ENCODE data around the gene NRXN3. TPM values are rescaled to one million over a fixed set of nuclear protein-coding genes. Genes with fewer than 3 reads are reported as not detected.

The NRXN3 gene
- total RNA-seq, 1 donor from 2014 or later: 5.9 TPM

GRCh38 chr14:79320561-79320960, 1150.4 kb downstream of the NRXN3 start:
- H3K9me3 ChIP-seq (ENCODE audit: low read depth): no peaks in the 10 kb centered on the region
- peaks cover 3% of the 10 kb centered on the region for H3F3A ChIP-seq (ENCODE audit: low read depth)
- no peak overlapping the region for H3K9ac ChIP-seq
- peaks cover 24% of the 10 kb centered on the region for H3K4me1 ChIP-seq
- no peaks in the 10 kb centered on the region for H4K20me1 ChIP-seq (ENCODE audit: low read depth)
- H3K27me3 Mint-ChIP-seq (ENCODE audit: insufficient read depth, low read depth): no peaks in the 10 kb centered on the region
- no peak for TF ChIP-seq EZH2phosphoT487 (IDR thresholded peaks at IDR 0.05)
- TF ChIP-seq EZH2 (IDR thresholded peaks at IDR 0.05): no peak
- TF ChIP-seq CTCF (IDR thresholded peaks at IDR 0.05): no peak
- DNase-seq (ENCODE audit: low spot score): no peak
- no peak overlapping the region for H3K4me3 Mint-ChIP-seq
- no peaks in the 10 kb centered on the region for H3K27me3 ChIP-seq
- no peaks in the 10 kb centered on the region for H3K36me3 Mint-ChIP-seq
- H3K4me3 ChIP-seq: no peak overlapping the region
- no peaks in the 10 kb centered on the region for H3K9me3 Mint-ChIP-seq
- no peak overlapping the region for H3K27ac Mint-ChIP-seq
- H3K36me3 ChIP-seq: no peaks in the 10 kb centered on the region
- H3K4me1 Mint-ChIP-seq: peaks cover 5% of the 10 kb centered on the region
- no peak overlapping the region for H3K4me2 ChIP-seq
- no peak overlapping the region for H3K27ac ChIP-seq
- H3K79me2 ChIP-seq (ENCODE audit: low read depth): no peaks in the 10 kb centered on the region
- H2AFZ ChIP-seq (replicated peaks): no peak overlapping the region

GRCh38 chr14:79321070-79321469, 1150.9 kb downstream of the NRXN3 start:
- H3K27me3 ChIP-seq: no peaks in the 10 kb centered on the region
- TF ChIP-seq CTCF (IDR thresholded peaks at IDR 0.05): no peak
- no peak for TF ChIP-seq EZH2 (IDR thresholded peaks at IDR 0.05)
- TF ChIP-seq EZH2phosphoT487 (IDR thresholded peaks at IDR 0.05): no peak
- H3K9me3 Mint-ChIP-seq: no peaks in the 10 kb centered on the region

GRCh38 chr14:79325071-79325470, 1154.9 kb downstream of the NRXN3 start:
- TF ChIP-seq EZH2phosphoT487 (IDR thresholded peaks at IDR 0.05): no peak
- no peak for TF ChIP-seq CTCF (IDR thresholded peaks at IDR 0.05)
- no peak for TF ChIP-seq EZH2 (IDR thresholded peaks at IDR 0.05)
- DNase-seq (ENCODE audit: low spot score): no peak
- H4K20me1 ChIP-seq (ENCODE audit: low read depth): no peaks in the 10 kb centered on the region
- Mint-ChIP-seq H3K27me3 (ENCODE audit: insufficient read depth, low read depth) (no peaks in the 10 kb centered on the region), H3K4me3 (no peak overlapping the region), H3K27ac (no peak overlapping the region), H3K9me3 (peaks cover 2% of the 10 kb centered on the region), H3K4me1 (no peaks in the 10 kb centered on the region), H3K36me3 (no peaks in the 10 kb centered on the region)
- H3K27me3 ChIP-seq: no peaks in the 10 kb centered on the region
- no peak overlapping the region for H3K27ac ChIP-seq
- no peak overlapping the region for H2AFZ ChIP-seq (replicated peaks)
- H3K9me3 ChIP-seq (ENCODE audit: low read depth): no peaks in the 10 kb centered on the region
- no peaks in the 10 kb centered on the region for H3K36me3 ChIP-seq
- no peaks in the 10 kb centered on the region for H3F3A ChIP-seq (ENCODE audit: low read depth)
- H3K9ac ChIP-seq: no peak overlapping the region
- H3K4me3 ChIP-seq: no peak overlapping the region
- H3K79me2 ChIP-seq (ENCODE audit: low read depth): no peaks in the 10 kb centered on the region
- H3K4me1 ChIP-seq: peaks cover 5% of the 10 kb centered on the region
- H3K4me2 ChIP-seq: no peak overlapping the region

More at GRCh38 chr14:79321070-79321469, 1150.9 kb downstream of the NRXN3 start:
- Histone ChIP-seq H3K9me3 (ENCODE audit: low read depth) (no peaks in the 10 kb centered on the region), H3K4me2 (no peak overlapping the region), H2AFZ (replicated peaks) (no peak overlapping the region), H3F3A (ENCODE audit: low read depth) (peaks cover 3% of the 10 kb centered on the region), H3K4me3 (no peak overlapping the region), H3K79me2 (ENCODE audit: low read depth) (no peaks in the 10 kb centered on the region), H4K20me1 (ENCODE audit: low read depth) (no peaks in the 10 kb centered on the region), H3K36me3 (no peaks in the 10 kb centered on the region), H3K9ac (no peak overlapping the region), H3K4me1 (peaks cover 24% of the 10 kb centered on the region), H3K27ac (no peak overlapping the region)
- Mint-ChIP-seq H3K4me1 (peaks cover 5% of the 10 kb centered on the region), H3K27me3 (ENCODE audit: insufficient read depth, low read depth) (no peaks in the 10 kb centered on the region), H3K4me3 (no peak overlapping the region), H3K36me3 (no peaks in the 10 kb centered on the region), H3K27ac (no peak overlapping the region)
- DNase-seq (ENCODE audit: low spot score): no peak
